NCI-H1417 (cell line): ENCODE measurements around the gene SIT1.

Experiments
- DNase-seq, 3 experiments: peaks; one replicate each; lab custom pipeline; 2025; lab: John Stamatoyannopoulos, UW

SIT1 gene

DNA sequence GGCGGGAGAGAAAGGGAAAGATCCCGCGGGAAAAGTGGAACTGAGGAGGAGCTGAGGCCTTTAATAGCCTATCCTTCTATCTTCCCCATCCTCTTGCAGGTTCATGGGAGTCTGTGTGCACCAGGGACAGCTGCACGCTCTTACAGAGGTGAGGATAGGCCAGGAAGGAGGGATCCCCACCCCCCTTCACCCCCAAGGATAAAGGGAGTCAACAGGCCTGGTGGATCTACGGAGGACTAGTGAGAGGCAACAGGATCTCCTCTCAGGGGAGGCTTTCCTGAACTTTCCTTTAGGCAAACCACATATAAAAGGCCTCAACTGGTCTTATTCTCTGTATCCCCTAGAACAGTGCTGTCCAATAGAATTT lies 44.6 kb downstream of the SIT1 start:
- DNase-seq: peak in 2 of 3 experiments; percentile 18 to 56

GRCh38 chr9:35605351-35606137 lies 45.2 kb downstream of the SIT1 start:
- peak in 2 of 3 experiments; percentile 28 to 56 for DNase-seq

DNA sequence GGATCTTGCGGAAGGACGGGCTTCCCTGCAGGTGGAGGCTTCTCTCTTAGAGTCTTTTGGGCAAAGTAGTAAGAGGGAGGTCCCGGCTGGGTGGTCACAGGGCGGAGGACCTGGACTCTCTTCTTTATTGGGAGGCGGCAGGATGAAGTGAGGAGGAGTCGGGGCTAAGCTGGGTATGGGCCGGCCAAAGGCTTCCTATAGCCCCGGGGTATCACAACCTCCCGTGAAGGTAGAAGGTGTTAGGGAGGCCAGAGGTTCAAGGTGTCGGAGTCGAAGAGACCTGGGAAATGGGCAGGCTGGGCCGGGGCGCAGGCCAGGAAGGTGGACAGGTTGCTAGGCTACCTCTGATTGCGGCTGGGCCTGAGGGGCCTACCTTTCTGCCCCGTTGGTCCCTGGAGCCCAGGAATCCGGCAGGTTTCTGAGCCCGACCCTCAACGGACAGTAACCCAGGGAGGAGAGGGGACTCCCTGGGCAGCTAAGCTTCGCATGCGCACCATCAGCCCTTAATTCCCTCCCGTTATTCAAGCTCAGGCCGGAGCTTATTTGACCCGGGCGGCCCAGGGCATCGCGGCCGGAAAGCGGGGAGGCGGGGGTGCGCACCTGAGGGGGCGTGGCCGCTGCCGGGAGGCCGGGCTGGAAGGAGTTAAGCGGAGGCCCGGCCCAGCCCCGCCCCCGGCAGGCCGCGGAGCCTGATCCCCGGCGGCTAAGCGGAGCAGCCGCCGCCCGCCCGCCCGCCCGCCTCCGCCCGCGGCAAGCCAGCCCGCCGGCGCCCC lies 46.0 kb downstream of the SIT1 start, which contains the start of gene TESK1:
Gene TESK1, plus strand, starts transcription at position 685 of the 773 bp plus-strand sequence. CDS start 358 bp downstream, outside the sequence.
- peak; percentile 71 to 82 (median 79) for DNase-seq

DNA sequence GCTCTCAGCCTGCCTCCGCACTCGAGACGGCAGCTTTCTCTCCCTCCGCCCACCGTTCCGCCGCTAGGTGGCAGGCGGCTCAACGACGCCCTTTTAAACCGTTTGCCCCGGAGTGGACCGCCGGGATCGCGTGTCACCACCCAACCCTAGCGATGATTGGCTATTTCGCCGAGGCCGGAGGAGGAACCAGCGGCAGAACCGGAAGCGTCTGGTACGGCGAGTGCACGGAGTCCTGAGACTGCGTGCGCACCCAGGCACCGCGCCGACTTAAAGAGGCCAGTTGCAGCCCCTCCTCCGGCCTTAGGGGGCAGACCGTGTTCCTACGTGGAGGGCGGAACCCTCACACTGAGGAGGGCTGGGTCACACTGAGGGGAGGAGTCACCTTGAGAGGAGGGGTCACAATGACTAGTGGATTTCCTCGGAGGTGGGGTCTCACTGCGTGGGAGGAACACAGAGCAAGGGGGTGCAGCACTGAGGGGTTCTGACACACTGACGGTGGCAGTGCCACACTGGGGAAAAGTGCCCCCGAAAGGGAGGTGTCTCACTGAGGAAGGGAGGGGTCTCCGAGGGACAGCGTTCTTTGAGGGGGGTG lies 46.6 kb downstream of the SIT1 start:
- peak; percentile 95 to 99 (median 97) for DNase-seq

- DNase-seq: peak in 1 of 3 experiments; percentile 43
Observed at GRCh38 chr9:35603506-35603985, 47.2 kb downstream of the SIT1 start.

DNA sequence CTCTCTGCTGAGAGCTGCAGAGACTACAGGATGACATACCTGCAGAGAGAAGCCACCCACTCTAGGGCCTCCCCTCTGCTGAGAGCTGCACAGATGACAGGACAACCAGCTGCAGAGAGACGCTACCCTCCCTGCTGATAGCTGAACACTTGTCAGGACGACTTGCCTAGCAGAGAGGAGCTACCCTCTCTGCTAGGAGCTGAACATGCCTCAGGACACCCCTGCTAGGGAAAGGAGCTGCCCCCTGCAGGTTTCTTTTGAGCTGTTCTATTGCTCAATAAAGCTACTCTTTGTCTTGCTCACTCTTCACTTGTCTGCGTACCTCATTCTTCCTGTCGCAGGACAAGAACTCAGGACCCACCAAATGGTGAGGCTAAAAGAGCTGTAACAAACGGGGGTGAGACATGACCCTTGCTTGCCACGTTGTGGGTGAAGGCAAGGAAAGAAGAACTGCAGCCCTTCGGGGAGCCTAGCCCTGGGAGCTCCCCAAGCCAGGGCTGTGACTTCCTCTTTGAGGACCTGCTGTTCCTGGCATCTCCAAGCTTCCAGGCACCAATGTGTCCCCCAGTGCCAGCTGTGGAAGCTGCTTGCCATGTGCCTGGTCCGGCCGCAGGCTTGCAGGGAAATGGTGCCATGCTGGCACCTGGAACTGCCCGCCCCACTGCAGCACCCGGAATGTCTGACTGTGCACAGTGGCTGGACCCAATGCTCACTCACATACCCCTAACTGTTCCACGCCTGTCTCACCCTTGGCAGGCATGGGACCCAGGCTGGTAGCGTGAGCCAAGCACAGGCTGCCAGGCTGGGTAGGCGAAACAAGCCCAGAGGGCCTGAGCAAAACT lies 50.7 kb downstream of the SIT1 start:
- DNase-seq: no peak
